OCI-LY3 (cell line): ENCODE data around the gene ZNF579.
A peak's percentile ranks its signal among the peaks of the same experiment; 100 is the strongest.

ENCODE experiments used
- H2AFZ ChIP-seq: fragments of 200-600, 300-600 bp; shearing (Covaris generic); 2 replicates; pipeline ENCODE4 v1.6.0; 2014; ENCODE audit warnings: antibody characterized with exemption, low read depth, low read length
- H3K27ac ChIP-seq: fragments of 200-600, 300-600 bp; sonication (generic); 2 replicates; pipeline ENCODE4 v1.5.1; 2014; ENCODE audit warnings: mild to moderate bottlenecking, low read length, moderate library complexity, mixed read lengths
- H3K27me3 ChIP-seq: fragments of 200-600, 300-600 bp; sonication (generic); 2 replicates; pipeline ENCODE4 v1.6.1; 2014; ENCODE audit warnings: low read depth, low read length, mixed read lengths
- H3K36me3 ChIP-seq: fragments of 200-600, 300-600 bp; sonication (generic); replicated peaks from 2 replicates; pipeline ENCODE3; 2014; ENCODE audit warnings: low read depth, low read length, mixed read lengths
- H3K4me1 ChIP-seq: fragments of 300-600, 200-600 bp; sonication (generic); 2 replicates; pipeline ENCODE4 v1.6.1; 2014; ENCODE audit warnings: low read length, mixed read lengths
- H3K4me2 ChIP-seq: fragments of 200-600, 300-600 bp; sonication (generic); 2 replicates; pipeline ENCODE4 v1.6.1; 2014; ENCODE audit warnings: low read length, mixed read lengths
- H3K4me3 ChIP-seq: fragments of 300-600, 200-600 bp; sonication (generic); 2 replicates; pipeline ENCODE4 v1.5.1; 2014; ENCODE audit warnings: antibody characterized with exemption, mild to moderate bottlenecking, low read length, moderate library complexity
- H3K79me2 ChIP-seq: fragments of 300-600, 200-600 bp; shearing (Covaris generic); 2 replicates; pipeline ENCODE4 v1.6.1; 2014; ENCODE audit warnings: mild to moderate bottlenecking, low read length, mixed read lengths
- H3K9ac ChIP-seq: fragments of 300-600, 200-600 bp; shearing (Covaris generic); 2 replicates; pipeline ENCODE4 v1.6.0; 2014; ENCODE audit warnings: mild to moderate bottlenecking, low read length, moderate library complexity
- H3K9me3 ChIP-seq: fragments of 200-600, 300-600 bp; shearing (Covaris generic); 2 replicates; pipeline ENCODE4 v1.6.1; 2014; ENCODE audit warnings: low read length, mixed read lengths; ENCODE audit not compliant: insufficient read depth
- H4K20me1 ChIP-seq: fragments of 200-600, 300-600 bp; sonication (generic); 2 replicates; pipeline ENCODE4 v1.6.1; 2016; ENCODE audit warnings: low read length, mixed read lengths; ENCODE audit not compliant: insufficient read depth
- EZH2phosphoT487 ChIP-seq: fragments of 200-600 bp; shearing (Covaris generic); IDR thresholded peaks from 2 replicates; pipeline ENCODE4 v1.6.1; 2018; ENCODE audit warnings: antibody characterized with exemption, mixed run types, low read depth
- TF ChIP-seq, protein P1 (sequence below): fragments of 200-600, 300-600 bp; sonication (generic); IDR thresholded peaks from 2 replicates; pipeline ENCODE4 v1.5.1; 2014; ENCODE audit warnings: antibody characterized with exemption, low read length, low read depth

The ZNF579 gene

GRCh38 chr19:55539090-55539984, 41.3 kb downstream of the ZNF579 start:
- H3K79me2 ChIP-seq, result no peaks in the 10 kb centered on the region
- no peak overlapping the region for H3K27ac ChIP-seq
- TF ChIP-seq EZH2phosphoT487, result no peak
- TF ChIP-seq, protein P1, sequence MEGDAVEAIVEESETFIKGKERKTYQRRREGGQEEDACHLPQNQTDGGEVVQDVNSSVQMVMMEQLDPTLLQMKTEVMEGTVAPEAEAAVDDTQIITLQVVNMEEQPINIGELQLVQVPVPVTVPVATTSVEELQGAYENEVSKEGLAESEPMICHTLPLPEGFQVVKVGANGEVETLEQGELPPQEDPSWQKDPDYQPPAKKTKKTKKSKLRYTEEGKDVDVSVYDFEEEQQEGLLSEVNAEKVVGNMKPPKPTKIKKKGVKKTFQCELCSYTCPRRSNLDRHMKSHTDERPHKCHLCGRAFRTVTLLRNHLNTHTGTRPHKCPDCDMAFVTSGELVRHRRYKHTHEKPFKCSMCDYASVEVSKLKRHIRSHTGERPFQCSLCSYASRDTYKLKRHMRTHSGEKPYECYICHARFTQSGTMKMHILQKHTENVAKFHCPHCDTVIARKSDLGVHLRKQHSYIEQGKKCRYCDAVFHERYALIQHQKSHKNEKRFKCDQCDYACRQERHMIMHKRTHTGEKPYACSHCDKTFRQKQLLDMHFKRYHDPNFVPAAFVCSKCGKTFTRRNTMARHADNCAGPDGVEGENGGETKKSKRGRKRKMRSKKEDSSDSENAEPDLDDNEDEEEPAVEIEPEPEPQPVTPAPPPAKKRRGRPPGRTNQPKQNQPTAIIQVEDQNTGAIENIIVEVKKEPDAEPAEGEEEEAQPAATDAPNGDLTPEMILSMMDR, result no peak

GRCh38 chr19:55538132-55538531, 42.5 kb downstream of the ZNF579 start:
- Histone ChIP-seq H3K4me1 (no peaks in the 10 kb centered on the region), H3K9ac (no peak overlapping the region), H3K27me3 (no peaks in the 10 kb centered on the region), H3K36me3 (no peaks in the 10 kb centered on the region), H2AFZ (no peak overlapping the region), H3K9me3 (no peaks in the 10 kb centered on the region), H3K4me2 (no peak overlapping the region), H3K27ac (no peak overlapping the region), H3K79me2 (no peaks in the 10 kb centered on the region), H4K20me1 (no peaks in the 10 kb centered on the region), H3K4me3 (no peak overlapping the region)
- TF ChIP-seq, protein P1, result no peak
- no peak for TF ChIP-seq EZH2phosphoT487

More at GRCh38 chr19:55539090-55539984, 41.3 kb downstream of the ZNF579 start:
- Histone ChIP-seq H3K4me2 (no peak overlapping the region), H3K4me1 (no peaks in the 10 kb centered on the region), H2AFZ (no peak overlapping the region), H4K20me1 (no peaks in the 10 kb centered on the region), H3K4me3 (no peak overlapping the region), H3K36me3 (no peaks in the 10 kb centered on the region), H3K9ac (no peak overlapping the region), H3K9me3 (no peaks in the 10 kb centered on the region), H3K27me3 (no peaks in the 10 kb centered on the region)

DNA sequence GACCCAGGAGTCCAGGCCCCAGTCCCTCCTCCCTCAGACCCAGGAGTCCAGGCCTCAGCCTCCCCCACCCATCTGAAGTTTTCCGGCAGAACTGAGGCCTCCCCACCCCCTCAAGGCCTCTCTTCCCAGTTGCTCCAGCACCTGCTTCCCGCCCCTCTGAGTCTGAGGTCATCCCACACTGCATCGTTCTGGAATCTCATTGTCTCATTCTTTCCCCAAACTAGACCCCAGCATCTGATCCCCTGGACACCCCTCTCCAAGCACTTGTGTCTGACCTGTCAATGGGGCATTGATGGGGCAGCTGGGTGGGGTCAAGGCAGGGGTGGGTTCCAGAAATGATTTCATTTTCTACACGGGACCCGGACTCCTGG, 42.9 kb downstream of the ZNF579 start:
- no peak for TF ChIP-seq EZH2phosphoT487
- TF ChIP-seq, protein P1, result no peak
- Histone ChIP-seq H4K20me1 (no peaks in the 10 kb centered on the region), H3K36me3 (no peaks in the 10 kb centered on the region), H3K27me3 (no peaks in the 10 kb centered on the region), H3K4me3 (no peak overlapping the region), H3K4me1 (no peaks in the 10 kb centered on the region), H3K9ac (no peak overlapping the region), H3K4me2 (no peak overlapping the region), H3K9me3 (no peaks in the 10 kb centered on the region), H3K79me2 (no peaks in the 10 kb centered on the region), H2AFZ (no peak overlapping the region), H3K27ac (no peak overlapping the region)

GRCh38 chr19:55536951-55537740, 43.5 kb downstream of the ZNF579 start, which contains the start of gene SBK2:
TSS of gene SBK2 (minus strand) at chr19:55537133. CDS start at chr19:55536294, 839 bp downstream.
- Histone ChIP-seq H3K79me2 (no peaks in the 10 kb centered on the region), H3K4me1 (no peaks in the 10 kb centered on the region), H3K36me3 (no peaks in the 10 kb centered on the region), H3K4me2 (no peak within 1 kb of the TSS), H4K20me1 (no peaks in the 10 kb centered on the region), H3K4me3 (no peak within 1 kb of the TSS), H3K27ac (no peak within 1 kb of the TSS), H3K27me3 (no peaks in the 10 kb centered on the region), H3K9me3 (no peaks in the 10 kb centered on the region), H3K9ac (no peak within 1 kb of the TSS), H2AFZ (no peak within 1 kb of the TSS)
- TF ChIP-seq, protein P1, result peak; percentile 22
- TF ChIP-seq EZH2phosphoT487, result no peak
